H9 (cell line): ENCODE data around the gene IQUB. TPM values are rescaled to one million over a fixed set of nuclear protein-coding genes. Genes with fewer than 3 reads are reported as not detected.

Experiments used
- DNase-seq: peaks from one replicate; pipeline ENCODE4 v3.0.0-alpha.2; 2017
- H2AFZ ChIP-seq: one replicate; pipeline ENCODE4 v1.6.1; 2013; ENCODE audit warnings: mild to moderate bottlenecking, low read length, control low read depth, moderate library complexity
- H2AK5ac ChIP-seq: 2 replicates; pipeline ENCODE4 v1.6.1; 2013; ENCODE audit warnings: low read length, control low read depth, mixed read lengths; ENCODE audit not compliant: insufficient read length
- H2BK120ac ChIP-seq: one replicate; pipeline ENCODE4 v1.6.1; 2013; ENCODE audit warnings: low read depth, mild to moderate bottlenecking, low read length, control low read depth, inconsistent platforms; ENCODE audit not compliant: poor library complexity, severe bottlenecking
- H2BK12ac ChIP-seq: 2 replicates; pipeline ENCODE4 v1.6.1; 2013; ENCODE audit warnings: low read length, control low read depth, mixed read lengths, low read depth; ENCODE audit not compliant: insufficient read length
- H2BK15ac ChIP-seq: 2 replicates; pipeline ENCODE4 v1.6.1; 2013; ENCODE audit warnings: low read depth, low read length, control low read depth
- H2BK20ac ChIP-seq: one replicate; pipeline ENCODE4 v1.6.1; 2013; ENCODE audit warnings: low read depth, mild to moderate bottlenecking, low read length, control low read depth, inconsistent platforms; ENCODE audit not compliant: poor library complexity, severe bottlenecking
- H2BK5ac ChIP-seq: 2 replicates; pipeline ENCODE4 v1.6.1; 2013; ENCODE audit warnings: low read length, control low read depth, mixed read lengths; ENCODE audit not compliant: insufficient read length
- H3K14ac ChIP-seq: 2 replicates; pipeline ENCODE4 v1.6.1; 2013; ENCODE audit warnings: low read length, control low read depth; ENCODE audit not compliant: insufficient read depth
- H3K18ac ChIP-seq: 2 replicates; pipeline ENCODE4 v1.6.1; 2013; ENCODE audit warnings: low read depth, mild to moderate bottlenecking, mixed read lengths, low read length, control low read depth; ENCODE audit not compliant: insufficient read length
- H3K23ac ChIP-seq: 2 replicates; pipeline ENCODE4 v1.6.1; 2013; ENCODE audit warnings: low read length, control low read depth, mixed read lengths, low read depth; ENCODE audit not compliant: insufficient read length
- H3K23me2 ChIP-seq: 2 replicates; pipeline ENCODE4 v1.6.1; 2013; ENCODE audit warnings: low read depth, mild to moderate bottlenecking, mixed read lengths, low read length, control low read depth; ENCODE audit not compliant: insufficient read length, poor library complexity, severe bottlenecking
- H3K27ac ChIP-seq: 2 replicates; pipeline ENCODE4 v1.5.1; 2013; ENCODE audit warnings: low read length, control low read depth, mixed read lengths, low read depth; ENCODE audit not compliant: insufficient read length
- H3K27me3 ChIP-seq: 2 replicates; pipeline ENCODE4 v1.6.1; 2013; ENCODE audit warnings: low read length, control low read depth, inconsistent platforms; ENCODE audit not compliant: insufficient read depth
- H3K4ac ChIP-seq: 2 replicates; pipeline ENCODE4 v1.6.1; 2013; ENCODE audit warnings: low read depth, mild to moderate bottlenecking, control low read depth, inconsistent platforms, low read length, moderate library complexity
- H3K4me1 ChIP-seq: 2 replicates; pipeline ENCODE4 v1.6.1; 2013; ENCODE audit warnings: low read length, control low read depth, inconsistent platforms; ENCODE audit not compliant: insufficient read depth
- H3K4me2 ChIP-seq: 2 replicates; pipeline ENCODE4 v1.6.1; 2013; ENCODE audit warnings: low read length, control low read depth, mixed read lengths; ENCODE audit not compliant: insufficient read length, insufficient read depth
- H3K56ac ChIP-seq: 2 replicates; pipeline ENCODE4 v1.6.1; 2013; ENCODE audit warnings: low read depth, mild to moderate bottlenecking, mixed read lengths, low read length, control low read depth; ENCODE audit not compliant: insufficient read length
- H3K79me1 ChIP-seq: 2 replicates; pipeline ENCODE4 v1.6.1; 2013; ENCODE audit warnings: low read depth, mild to moderate bottlenecking, moderate library complexity, low read length, control low read depth, inconsistent platforms; ENCODE audit not compliant: insufficient read depth, poor library complexity, severe bottlenecking
- H3K79me2 ChIP-seq: 2 replicates; pipeline ENCODE4 v1.6.1; 2013; ENCODE audit warnings: low read length, control low read depth, inconsistent platforms; ENCODE audit not compliant: insufficient read depth
- H3K9ac ChIP-seq: 2 replicates; pipeline ENCODE4 v1.6.1; 2013; ENCODE audit warnings: low read length, control low read depth, mixed read lengths; ENCODE audit not compliant: insufficient read length; ENCODE audit errors: extremely low read depth
- H3K9me3 ChIP-seq: one replicate; pipeline ENCODE4 v1.6.1; 2013; ENCODE audit warnings: low read depth, low read length, inconsistent platforms; ENCODE audit not compliant: control insufficient read depth
- H3T11ph ChIP-seq: one replicate; pipeline ENCODE4 v1.6.1; 2013; ENCODE audit warnings: mild to moderate bottlenecking, low read length, control low read depth, inconsistent platforms
- H4K20me1 ChIP-seq: one replicate; pipeline ENCODE4 v1.6.1; 2013; ENCODE audit not compliant: control insufficient read depth, insufficient read length, insufficient read depth
- H4K5ac ChIP-seq: 2 replicates; pipeline ENCODE4 v1.6.1; 2013; ENCODE audit warnings: low read depth, mild to moderate bottlenecking, mixed read lengths, low read length, control low read depth; ENCODE audit not compliant: insufficient read length
- H4K8ac ChIP-seq: replicated peaks from 2 replicates; pipeline ENCODE4 v1.6.1; 2013; ENCODE audit warnings: low read length, control low read depth, mixed read lengths, low read depth; ENCODE audit not compliant: insufficient read length
- H4K91ac ChIP-seq: 2 replicates; pipeline ENCODE4 v1.6.1; 2013; ENCODE audit warnings: low read depth, mild to moderate bottlenecking, moderate library complexity, mixed read lengths, low read length, control low read depth; ENCODE audit not compliant: insufficient read length
- H3K27ac Mint-ChIP-seq, 3 experiments: 2 replicates in 2 of 3; 3 replicates in 1 of 3; pipeline ENCODE4 v1.8.0; 2020 to 2021; ENCODE audit warnings: mixed read lengths in 3 of 3, mild to moderate bottlenecking in 1 of 3, moderate library complexity in 1 of 3
- H3K27me3 Mint-ChIP-seq: 2 replicates; pipeline ENCODE4 v1.8.0; 2021; ENCODE audit warnings: low read depth, mild to moderate bottlenecking, moderate library complexity, mixed read lengths
- H3K36me3 Mint-ChIP-seq, 3 experiments: 2 replicates in 2 of 3; 3 replicates in 1 of 3; pipeline ENCODE4 v1.8.0; 2020 to 2021; ENCODE audit warnings: low read depth in 3 of 3, mixed read lengths in 3 of 3; ENCODE audit not compliant: insufficient read depth in 1 of 3
- H3K4me1 Mint-ChIP-seq, 2 experiments: 2 replicates each; pipeline ENCODE4 v1.8.0; 2020; ENCODE audit warnings: mixed read lengths in 2 of 2
- H3K4me3 Mint-ChIP-seq, 2 experiments: 2 replicates in 1 of 2; 3 replicates in 1 of 2; pipeline ENCODE4 v1.8.0; 2020 to 2021; ENCODE audit warnings: mild to moderate bottlenecking in 2 of 2, mixed read lengths in 2 of 2, moderate library complexity in 1 of 2
- H3K9me3 Mint-ChIP-seq, 2 experiments: 2 replicates in 1 of 2; 3 replicates in 1 of 2; pipeline ENCODE4 v1.8.0; 2020; ENCODE audit warnings: mild to moderate bottlenecking in 2 of 2, mixed read lengths in 2 of 2, moderate library complexity in 1 of 2
- WGBS: extraction: QIAGEN DNeasy Blood & Tissue Kit; methylation state at CpG from one replicate; pipeline ENCODE4 v1.1.7; 2013; ENCODE audit warnings: missing lambda C conversion rate, low lambda C conversion rate, mixed read lengths; ENCODE audit not compliant: insufficient read length; ENCODE audit errors: extremely low coverage; 5-methylcytosine and 5-hydroxymethylcytosine counted together
- total RNA-seq: library from RNA; stranded (reverse); gene quantifications from 2 replicates; pipeline ENCODE4 v1.2.1, GENCODE V29; 2021
- TF ChIP-seq, protein P1 (sequence below): fragments of 200-600 bp; sonication (generic); conservative IDR thresholded peaks from 3 replicates; pipeline ENCODE4 v1.8.0; 2021; ENCODE audit warnings: antibody characterized with exemption, mild to moderate bottlenecking

IQUB gene
- total RNA-seq, 1 experiment from 2014 or later, result 0.28 TPM

DNA sequence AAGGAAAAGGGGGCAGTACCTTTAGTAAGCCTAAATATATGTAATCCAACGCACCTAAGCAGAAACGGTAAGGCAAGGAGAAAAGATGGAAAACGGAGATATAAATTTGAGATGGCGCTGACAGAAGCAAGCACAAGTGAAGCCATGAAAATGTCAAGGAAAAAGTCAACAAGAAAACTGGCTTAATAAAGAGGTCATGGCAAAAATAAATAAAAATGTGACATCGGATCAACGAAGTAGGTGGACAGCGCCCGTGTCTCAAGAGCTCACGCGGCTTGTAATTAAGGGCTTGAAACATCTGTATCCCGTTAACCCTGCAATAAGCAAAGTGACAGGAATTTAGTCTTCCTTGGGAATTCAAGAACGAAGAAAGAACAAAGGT lies 22.6 kb upstream of the IQUB start:
- Mint-ChIP-seq H3K4me3 (no peak overlapping the region), H3K27me3 (no peaks in the 10 kb centered on the region), H3K9me3 (no peaks in the 10 kb centered on the region; a peak in 1 of 5 replicates), H3K36me3 (peaks cover 10 to 13% (median 13%) of the 10 kb centered on the region in 3 experiments; a peak in 6 of 7 replicates), H3K4me1 (no peaks in the 10 kb centered on the region; a peak in 1 of 4 replicates), H3K27ac (no peak overlapping the region)
- no peak overlapping the region for H2AK5ac ChIP-seq
- no peak overlapping the region for H4K8ac ChIP-seq
- no peaks in the 10 kb centered on the region for H3K27me3 ChIP-seq
- no peak overlapping the region for H4K91ac ChIP-seq
- no peak overlapping the region for H3K18ac ChIP-seq
- no CpG with 5 or more reads among the region's 12 CpGs for WGBS
- H3K79me1 ChIP-seq, result no peaks in the 10 kb centered on the region
- peak overlapping the region; percentile 75 for H3K9ac ChIP-seq
- no peak overlapping the region for H3K27ac ChIP-seq
- TF ChIP-seq, protein P1, sequence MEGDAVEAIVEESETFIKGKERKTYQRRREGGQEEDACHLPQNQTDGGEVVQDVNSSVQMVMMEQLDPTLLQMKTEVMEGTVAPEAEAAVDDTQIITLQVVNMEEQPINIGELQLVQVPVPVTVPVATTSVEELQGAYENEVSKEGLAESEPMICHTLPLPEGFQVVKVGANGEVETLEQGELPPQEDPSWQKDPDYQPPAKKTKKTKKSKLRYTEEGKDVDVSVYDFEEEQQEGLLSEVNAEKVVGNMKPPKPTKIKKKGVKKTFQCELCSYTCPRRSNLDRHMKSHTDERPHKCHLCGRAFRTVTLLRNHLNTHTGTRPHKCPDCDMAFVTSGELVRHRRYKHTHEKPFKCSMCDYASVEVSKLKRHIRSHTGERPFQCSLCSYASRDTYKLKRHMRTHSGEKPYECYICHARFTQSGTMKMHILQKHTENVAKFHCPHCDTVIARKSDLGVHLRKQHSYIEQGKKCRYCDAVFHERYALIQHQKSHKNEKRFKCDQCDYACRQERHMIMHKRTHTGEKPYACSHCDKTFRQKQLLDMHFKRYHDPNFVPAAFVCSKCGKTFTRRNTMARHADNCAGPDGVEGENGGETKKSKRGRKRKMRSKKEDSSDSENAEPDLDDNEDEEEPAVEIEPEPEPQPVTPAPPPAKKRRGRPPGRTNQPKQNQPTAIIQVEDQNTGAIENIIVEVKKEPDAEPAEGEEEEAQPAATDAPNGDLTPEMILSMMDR, result no peak
- H3K14ac ChIP-seq, result no peak overlapping the region
- H3K9me3 ChIP-seq, result no peaks in the 10 kb centered on the region
- no peak overlapping the region for H2BK12ac ChIP-seq
- DNase-seq, result no peak
- H4K5ac ChIP-seq, result no peak overlapping the region
- H3K79me2 ChIP-seq, result peaks cover 3% of the 10 kb centered on the region; the same call in 1 of the 2 replicates
- H3K4me2 ChIP-seq, result peak overlapping the region; percentile 95
- no peak overlapping the region for H3T11ph ChIP-seq
- peaks cover 6% of the 10 kb centered on the region for H3K23me2 ChIP-seq
- no peak overlapping the region for H2BK120ac ChIP-seq
- no peak overlapping the region for H2BK20ac ChIP-seq
- H2BK15ac ChIP-seq, result no peak overlapping the region
- H3K23ac ChIP-seq, result no peak overlapping the region
- H3K4me1 ChIP-seq, result no peaks in the 10 kb centered on the region
- H2BK5ac ChIP-seq, result no peak overlapping the region
- H3K56ac ChIP-seq, result no peak overlapping the region
- no peak overlapping the region for H3K4ac ChIP-seq
- no peaks in the 10 kb centered on the region for H4K20me1 ChIP-seq
- no peak overlapping the region for H2AFZ ChIP-seq
